HEK293 (cell line): ENCODE results near the gene CYP4F12.
A peak's percentile ranks its signal among the peaks of the same experiment; 100 is the strongest.
"Not testable (repeated sequence)": the region's sequence is repeated elsewhere in the genome, so short reads cannot be mapped to it uniquely, and the experiment has no call there.

Experiments used
- CTCF ChIA-PET: fragments of 350-600 bp; formaldehyde crosslinking; extraction: SDS; loops from one replicate; lab custom pipeline; 2021; ENCODE audit warnings: antibody characterized with exemption; lab: Yijun Ruan, JAX
- POLR2A ChIA-PET: fragments of 300-600 bp; formaldehyde crosslinking; extraction: SDS; loops from one replicate; lab custom pipeline; 2020; ENCODE audit warnings: antibody characterized with exemption, inconsistent platforms; lab: Yijun Ruan, JAX
- H3K27ac ChIP-seq: fragments of 200-500 bp; sonication (Bioruptor generic); 2 replicates; pipeline ENCODE4 v1.5.1; 2014; ENCODE audit warnings: low read depth, low read length, control low read depth, inconsistent platforms; ENCODE audit errors: extremely low read depth
- H3K36me3 ChIP-seq, 2 experiments: fragments of 200-500 bp in 1 of 2; sonication (Bioruptor generic) in 1 of 2; 1 replicate in 1 of 2; 2 replicates in 1 of 2; pipeline ENCODE4 v1.5.1; 2014 to 2017; ENCODE audit warnings: inconsistent platforms in 2 of 2, low read length in 2 of 2; ENCODE audit not compliant: control insufficient read depth in 2 of 2, insufficient read depth in 1 of 2
- H3K4me1 ChIP-seq: fragments of 200-500 bp; sonication (Bioruptor generic); 2 replicates; pipeline ENCODE4 v1.5.1; 2014; ENCODE audit warnings: mild to moderate bottlenecking, low read length, inconsistent platforms; ENCODE audit not compliant: control insufficient read depth, insufficient read depth
- H3K4me3 ChIP-seq: 2 replicates; pipeline ENCODE4 v1.5.1; 2011; ENCODE audit warnings: low read depth, mild to moderate bottlenecking, control low read depth, low read length, moderate library complexity
- H3K9me3 ChIP-seq: fragments of 200-500 bp; sonication (Bioruptor generic); 2 replicates; pipeline ENCODE4 v1.5.1; 2014; ENCODE audit warnings: low read depth, low read length, inconsistent platforms; ENCODE audit not compliant: control insufficient read depth, insufficient read depth
- GLIS2 ChIP-seq: fragments of 450-650 bp; formaldehyde crosslinking; IDR thresholded peaks from 2 replicates; pipeline ENCODE4 v1.5.1; 2016; ENCODE audit warnings: missing biosample characterization, missing genetic modification characterization
- KLF7 ChIP-seq: fragments of 450-650 bp; formaldehyde crosslinking; IDR thresholded peaks from 2 replicates; pipeline ENCODE4 v1.5.1; 2016; ENCODE audit warnings: missing biosample characterization, missing genetic modification characterization, borderline replicate concordance
- MYNN ChIP-seq: fragments of 450-650 bp; formaldehyde crosslinking; IDR thresholded peaks from 2 replicates; pipeline ENCODE4 v1.5.1; 2016; ENCODE audit warnings: missing biosample characterization, missing genetic modification characterization, borderline replicate concordance
- OVOL3 ChIP-seq: fragments of 450-650 bp; formaldehyde crosslinking; IDR thresholded peaks from 2 replicates; pipeline ENCODE4 v1.5.1; 2016; ENCODE audit warnings: missing biosample characterization, missing genetic modification characterization
- TCF7L2 ChIP-seq: IDR thresholded peaks from 2 replicates; pipeline ENCODE4 v1.6.1; 2011; ENCODE audit warnings: low read depth, mild to moderate bottlenecking, inconsistent platforms, low read length, moderate library complexity, borderline replicate concordance
- ZBTB8A ChIP-seq: fragments of 450-650 bp; formaldehyde crosslinking; IDR thresholded peaks from 2 replicates; pipeline ENCODE4 v1.5.1; 2016; ENCODE audit warnings: missing biosample characterization, missing genetic modification characterization
- ZEB2 ChIP-seq: fragments of 450-650 bp; formaldehyde crosslinking; IDR thresholded peaks from 2 replicates; pipeline ENCODE4 v1.5.1; 2016; ENCODE audit warnings: missing biosample characterization, missing genetic modification characterization
- ZNF10 ChIP-seq: fragments of 450-650 bp; formaldehyde crosslinking; IDR thresholded peaks from 2 replicates; pipeline ENCODE4 v1.5.1; 2017; ENCODE audit warnings: missing biosample characterization, missing genetic modification characterization
- ZNF16 ChIP-seq: fragments of 450-650 bp; formaldehyde crosslinking; IDR thresholded peaks from 2 replicates; pipeline ENCODE4 v1.5.1; 2016; ENCODE audit warnings: low read depth, missing biosample characterization, missing genetic modification characterization
- ZNF2 ChIP-seq: fragments of 450-650 bp; formaldehyde crosslinking; IDR thresholded peaks from 2 replicates; pipeline ENCODE4 v1.5.1; 2016; ENCODE audit warnings: missing biosample characterization, missing genetic modification characterization
- ZNF514 ChIP-seq: fragments of 450-650 bp; formaldehyde crosslinking; IDR thresholded peaks from 2 replicates; pipeline ENCODE4 v1.5.1; 2016; ENCODE audit warnings: missing biosample characterization, missing genetic modification characterization
- ZNF544 ChIP-seq: fragments of 450-650 bp; formaldehyde crosslinking; IDR thresholded peaks from 2 replicates; pipeline ENCODE4 v1.5.0; 2017; ENCODE audit warnings: missing biosample characterization, missing genetic modification characterization
- ZNF560 ChIP-seq: fragments of 450-650 bp; formaldehyde crosslinking; IDR thresholded peaks from 2 replicates; pipeline ENCODE4 v1.5.1; 2017; ENCODE audit warnings: missing biosample characterization, missing genetic modification characterization, borderline replicate concordance
- ZNF561 ChIP-seq: fragments of 450-650 bp; IDR thresholded peaks from 2 replicates; pipeline ENCODE4 v1.5.1; 2018; ENCODE audit warnings: missing biosample characterization, missing genetic modification characterization, borderline replicate concordance
- ZNF610 ChIP-seq: fragments of 450-650 bp; formaldehyde crosslinking; IDR thresholded peaks from 2 replicates; pipeline ENCODE4 v1.5.1; 2016; ENCODE audit warnings: missing biosample characterization, missing genetic modification characterization, borderline replicate concordance
- ZNF670 ChIP-seq: fragments of 450-650 bp; formaldehyde crosslinking; IDR thresholded peaks from 2 replicates; pipeline ENCODE4 v1.5.1; 2016; ENCODE audit warnings: missing biosample characterization, missing genetic modification characterization, low read depth
- ZSCAN23 ChIP-seq: fragments of 450-650 bp; formaldehyde crosslinking; IDR thresholded peaks from 2 replicates; pipeline ENCODE4 v1.5.1; 2016; ENCODE audit warnings: missing biosample characterization, missing genetic modification characterization
- TF ChIP-seq, protein P1 (sequence below): fragments of 450-650 bp; formaldehyde crosslinking; IDR thresholded peaks from 2 replicates; pipeline ENCODE4 v1.5.1; 2016; ENCODE audit warnings: missing biosample characterization, missing genetic modification characterization
- TF ChIP-seq, protein P2 (sequence below): fragments of 450-650 bp; formaldehyde crosslinking; conservative IDR thresholded peaks from 2 replicates; pipeline ENCODE4 v1.5.1; 2016; ENCODE audit warnings: low read depth, missing biosample characterization, missing genetic modification characterization
- TF ChIP-seq, protein P3 (sequence below): fragments of 450-650 bp; formaldehyde crosslinking; IDR thresholded peaks from 2 replicates; pipeline ENCODE4 v1.5.1; 2016; ENCODE audit warnings: missing biosample characterization, missing genetic modification characterization
- TF ChIP-seq, protein P4 (sequence below): fragments of 450-650 bp; formaldehyde crosslinking; IDR thresholded peaks from 2 replicates; pipeline ENCODE4 v1.5.1; 2016; ENCODE audit warnings: missing biosample characterization, missing genetic modification characterization
- TF ChIP-seq, protein P5 (sequence below): fragments of 450-650 bp; formaldehyde crosslinking; IDR thresholded peaks from 2 replicates; pipeline ENCODE4 v1.5.1; 2016; ENCODE audit warnings: missing biosample characterization, missing genetic modification characterization

Gene CYP4F12

DNA sequence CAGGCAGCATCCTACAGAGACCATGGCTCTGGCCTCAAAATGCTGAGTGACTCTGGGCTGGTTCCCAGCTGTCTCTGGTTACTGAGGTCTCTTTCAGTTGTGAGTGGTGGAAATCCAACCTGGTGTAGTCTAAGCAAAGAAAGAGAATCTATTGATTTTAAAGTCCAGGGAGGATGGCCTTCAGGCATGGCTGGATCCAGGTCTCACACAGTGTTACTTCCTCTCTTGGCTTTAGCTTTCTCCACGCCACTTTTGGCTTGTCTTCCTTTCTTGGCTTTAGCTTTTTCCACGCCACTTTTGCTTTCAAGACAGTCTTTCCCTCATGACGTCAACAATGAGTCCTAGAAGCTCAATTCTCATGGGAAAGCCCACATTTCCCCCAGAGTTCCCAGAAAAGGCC, 28.1 kb upstream of the CYP4F12 start (continued):
- no peak for TF ChIP-seq MYNN (tag by site-specific recombination)

DNA sequence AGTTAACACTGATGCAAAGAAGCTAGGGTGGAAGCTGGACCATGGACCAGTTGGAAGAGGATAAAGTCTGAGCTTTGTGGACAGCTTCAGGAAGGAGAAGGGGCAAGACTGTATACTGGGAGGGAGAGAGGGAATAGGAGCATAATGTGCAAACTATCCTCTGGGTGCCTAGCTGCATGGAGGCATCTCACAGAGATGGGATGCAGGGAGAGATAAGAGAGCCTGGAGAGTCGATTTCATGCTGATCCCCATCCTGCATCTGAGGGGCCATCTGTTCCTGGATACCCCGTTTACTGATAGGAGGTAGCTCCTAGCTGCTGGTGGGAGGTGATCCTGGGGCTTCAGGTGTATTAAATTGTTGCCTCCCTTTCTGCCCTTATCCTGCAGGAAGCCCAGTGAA, 23.4 kb upstream of the CYP4F12 start:
- no peaks in the 10 kb centered on the region for H3K36me3 ChIP-seq
- no peak overlapping the region for H3K4me3 ChIP-seq
- CTCF ChIA-PET = interaction anchor here (1.2 kb wide), 1 partner anchor 533 kb away, joined by 3 read pairs; no protein-coding TSS in a partner anchor
- TF ChIP-seq ZSCAN23 (tag by site-specific recombination) = no peak
- TF ChIP-seq OVOL3 (tag by site-specific recombination) = no peak
- no peak for TF ChIP-seq ZNF2
- no peak for TF ChIP-seq ZNF544 (tag by site-specific recombination)
- TF ChIP-seq, protein P1, sequence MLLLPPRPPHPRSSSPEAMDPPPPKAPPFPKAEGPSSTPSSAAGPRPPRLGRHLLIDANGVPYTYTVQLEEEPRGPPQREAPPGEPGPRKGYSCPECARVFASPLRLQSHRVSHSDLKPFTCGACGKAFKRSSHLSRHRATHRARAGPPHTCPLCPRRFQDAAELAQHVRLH = no peak
- no peak for TF ChIP-seq KLF7 (tag by site-specific recombination)
- TF ChIP-seq, protein P2, sequence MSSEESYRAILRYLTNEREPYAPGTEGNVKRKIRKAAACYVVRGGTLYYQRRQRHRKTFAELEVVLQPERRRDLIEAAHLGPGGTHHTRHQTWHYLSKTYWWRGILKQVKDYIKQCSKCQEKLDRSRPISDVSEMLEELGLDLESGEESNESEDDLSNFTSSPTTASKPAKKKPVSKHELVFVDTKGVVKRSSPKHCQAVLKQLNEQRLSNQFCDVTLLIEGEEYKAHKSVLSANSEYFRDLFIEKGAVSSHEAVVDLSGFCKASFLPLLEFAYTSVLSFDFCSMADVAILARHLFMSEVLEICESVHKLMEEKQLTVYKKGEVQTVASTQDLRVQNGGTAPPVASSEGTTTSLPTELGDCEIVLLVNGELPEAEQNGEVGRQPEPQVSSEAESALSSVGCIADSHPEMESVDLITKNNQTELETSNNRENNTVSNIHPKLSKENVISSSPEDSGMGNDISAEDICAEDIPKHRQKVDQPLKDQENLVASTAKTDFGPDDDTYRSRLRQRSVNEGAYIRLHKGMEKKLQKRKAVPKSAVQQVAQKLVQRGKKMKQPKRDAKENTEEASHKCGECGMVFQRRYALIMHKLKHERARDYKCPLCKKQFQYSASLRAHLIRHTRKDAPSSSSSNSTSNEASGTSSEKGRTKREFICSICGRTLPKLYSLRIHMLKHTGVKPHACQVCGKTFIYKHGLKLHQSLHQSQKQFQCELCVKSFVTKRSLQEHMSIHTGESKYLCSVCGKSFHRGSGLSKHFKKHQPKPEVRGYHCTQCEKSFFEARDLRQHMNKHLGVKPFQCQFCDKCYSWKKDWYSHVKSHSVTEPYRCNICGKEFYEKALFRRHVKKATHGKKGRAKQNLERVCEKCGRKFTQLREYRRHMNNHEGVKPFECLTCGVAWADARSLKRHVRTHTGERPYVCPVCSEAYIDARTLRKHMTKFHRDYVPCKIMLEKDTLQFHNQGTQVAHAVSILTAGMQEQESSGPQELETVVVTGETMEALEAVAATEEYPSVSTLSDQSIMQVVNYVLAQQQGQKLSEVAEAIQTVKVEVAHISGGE (tag by site-specific recombination) = no peak
- no peaks in the 10 kb centered on the region for H3K4me1 ChIP-seq
- no peaks in the 10 kb centered on the region for H3K9me3 ChIP-seq
- POLR2A ChIA-PET = no interaction called here
- no peak overlapping the region for H3K27ac ChIP-seq

DNA sequence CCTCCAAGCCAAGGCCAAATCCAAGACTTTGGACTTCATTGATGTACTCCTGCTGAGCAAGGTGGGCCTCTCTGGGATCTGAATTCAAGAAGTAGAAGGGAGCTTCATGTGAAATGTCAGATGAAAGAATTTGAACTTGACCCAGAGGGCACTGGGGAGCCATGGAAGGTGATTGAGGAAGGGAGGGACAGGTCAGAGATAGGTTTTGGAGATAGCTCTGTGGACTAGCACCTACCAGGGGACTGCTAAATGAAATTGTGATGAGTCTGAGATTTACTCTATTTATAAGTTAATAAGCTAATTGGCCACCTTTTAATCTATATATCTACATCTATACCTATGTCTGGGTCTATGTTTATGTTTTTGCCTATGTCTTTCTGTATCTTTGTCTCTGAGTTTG, 22.8 kb upstream of the CYP4F12 start:
- H3K4me1 ChIP-seq, H3K4me3 ChIP-seq, H3K9me3 ChIP-seq, CTCF ChIA-PET, POLR2A ChIA-PET, H3K36me3 ChIP-seq, H3K27ac ChIP-seq: not testable (repeated sequence)
- peak; percentile 40; the same call in 1 of the 2 replicates for TF ChIP-seq ZNF16 (tag by site-specific recombination)

DNA sequence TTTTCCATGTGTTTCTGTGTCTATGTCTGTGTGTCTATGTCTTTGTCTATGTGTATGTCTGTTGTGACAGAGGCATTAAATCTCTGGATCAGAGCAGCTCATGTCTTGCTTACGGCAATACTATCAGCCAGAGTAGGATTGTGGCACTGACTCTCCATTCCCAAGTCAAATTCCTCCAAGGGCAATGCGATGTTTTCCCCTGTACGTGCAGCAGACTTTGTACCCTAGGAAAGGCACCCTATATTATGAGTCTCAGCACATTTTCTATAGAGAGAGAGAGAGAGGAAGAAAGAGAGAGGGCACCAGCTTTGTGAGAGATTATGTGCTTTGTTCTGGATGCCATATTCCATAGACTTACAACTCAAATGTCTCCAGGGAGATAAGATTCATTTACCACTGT, 21.1 kb upstream of the CYP4F12 start:
- H3K36me3 ChIP-seq = no peaks in the 10 kb centered on the region
- no peak overlapping the region for H3K27ac ChIP-seq
- ChIA-PET CTCF (no interaction called here), POLR2A (no interaction called here)
- no peaks in the 10 kb centered on the region for H3K4me1 ChIP-seq
- no peaks in the 10 kb centered on the region for H3K9me3 ChIP-seq
- H3K4me3 ChIP-seq = no peak overlapping the region
- TF ChIP-seq GLIS2 (tag by site-specific recombination) = no peak
- TF ChIP-seq ZNF514 (tag by site-specific recombination) = no peak
- no peak for TF ChIP-seq ZEB2 (tag by site-specific recombination)
- TF ChIP-seq ZNF561 (tag by site-specific recombination) = no peak
- no peak for TF ChIP-seq ZNF2
- TF ChIP-seq ZBTB8A = no peak
- TF ChIP-seq, protein P3, sequence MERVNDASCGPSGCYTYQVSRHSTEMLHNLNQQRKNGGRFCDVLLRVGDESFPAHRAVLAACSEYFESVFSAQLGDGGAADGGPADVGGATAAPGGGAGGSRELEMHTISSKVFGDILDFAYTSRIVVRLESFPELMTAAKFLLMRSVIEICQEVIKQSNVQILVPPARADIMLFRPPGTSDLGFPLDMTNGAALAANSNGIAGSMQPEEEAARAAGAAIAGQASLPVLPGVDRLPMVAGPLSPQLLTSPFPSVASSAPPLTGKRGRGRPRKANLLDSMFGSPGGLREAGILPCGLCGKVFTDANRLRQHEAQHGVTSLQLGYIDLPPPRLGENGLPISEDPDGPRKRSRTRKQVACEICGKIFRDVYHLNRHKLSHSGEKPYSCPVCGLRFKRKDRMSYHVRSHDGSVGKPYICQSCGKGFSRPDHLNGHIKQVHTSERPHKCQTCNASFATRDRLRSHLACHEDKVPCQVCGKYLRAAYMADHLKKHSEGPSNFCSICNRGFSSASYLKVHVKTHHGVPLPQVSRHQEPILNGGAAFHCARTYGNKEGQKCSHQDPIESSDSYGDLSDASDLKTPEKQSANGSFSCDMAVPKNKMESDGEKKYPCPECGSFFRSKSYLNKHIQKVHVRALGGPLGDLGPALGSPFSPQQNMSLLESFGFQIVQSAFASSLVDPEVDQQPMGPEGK (tag by site-specific recombination) = no peak
- TF ChIP-seq, protein P4, sequence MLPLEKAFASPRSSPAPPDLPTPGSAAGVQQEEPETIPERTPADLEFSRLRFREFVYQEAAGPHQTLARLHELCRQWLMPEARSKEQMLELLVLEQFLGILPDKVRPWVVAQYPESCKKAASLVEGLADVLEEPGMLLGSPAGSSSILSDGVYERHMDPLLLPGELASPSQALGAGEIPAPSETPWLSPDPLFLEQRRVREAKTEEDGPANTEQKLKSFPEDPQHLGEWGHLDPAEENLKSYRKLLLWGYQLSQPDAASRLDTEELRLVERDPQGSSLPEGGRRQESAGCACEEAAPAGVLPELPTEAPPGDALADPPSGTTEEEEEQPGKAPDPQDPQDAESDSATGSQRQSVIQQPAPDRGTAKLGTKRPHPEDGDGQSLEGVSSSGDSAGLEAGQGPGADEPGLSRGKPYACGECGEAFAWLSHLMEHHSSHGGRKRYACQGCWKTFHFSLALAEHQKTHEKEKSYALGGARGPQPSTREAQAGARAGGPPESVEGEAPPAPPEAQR = no peak
- TF ChIP-seq ZNF670 (tag by site-specific recombination) = no peak
- no peak for TF ChIP-seq ZNF560 (tag by site-specific recombination)
- no peak for TF ChIP-seq ZNF610 (tag by site-specific recombination)
- TF ChIP-seq, protein P5, sequence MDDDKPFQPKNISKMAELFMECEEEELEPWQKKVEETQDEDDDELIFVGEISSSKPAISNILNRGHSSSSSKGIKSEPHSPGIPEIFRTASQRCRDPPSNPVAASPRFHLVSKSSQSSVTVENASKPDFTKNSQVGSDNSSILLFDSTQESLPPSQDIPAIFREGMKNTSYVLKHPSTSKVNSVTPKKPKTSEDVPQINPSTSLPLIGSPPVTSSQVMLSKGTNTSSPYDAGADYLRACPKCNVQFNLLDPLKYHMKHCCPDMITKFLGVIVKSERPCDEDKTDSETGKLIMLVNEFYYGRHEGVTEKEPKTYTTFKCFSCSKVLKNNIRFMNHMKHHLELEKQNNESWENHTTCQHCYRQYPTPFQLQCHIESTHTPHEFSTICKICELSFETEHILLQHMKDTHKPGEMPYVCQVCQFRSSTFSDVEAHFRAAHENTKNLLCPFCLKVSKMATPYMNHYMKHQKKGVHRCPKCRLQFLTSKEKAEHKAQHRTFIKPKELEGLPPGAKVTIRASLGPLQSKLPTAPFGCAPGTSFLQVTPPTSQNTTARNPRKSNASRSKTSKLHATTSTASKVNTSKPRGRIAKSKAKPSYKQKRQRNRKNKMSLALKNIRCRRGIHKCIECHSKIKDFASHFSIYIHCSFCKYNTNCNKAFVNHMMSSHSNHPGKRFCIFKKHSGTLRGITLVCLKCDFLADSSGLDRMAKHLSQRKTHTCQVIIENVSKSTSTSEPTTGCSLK (tag by site-specific recombination) = no peak
- no peak for TF ChIP-seq ZNF10 (tag by site-specific recombination)
- no peak for TF ChIP-seq TCF7L2
